Measurements from ENCODE around the gene RGS17. TPM values are rescaled to one million over a fixed set of nuclear protein-coding genes. Genes with fewer than 3 reads are reported as not detected.

The RGS17 gene
- total and polyA plus RNA-seq, 10 of the 15 experiments (the other 5 are each of a cell fraction or from before 2014, with no cell fraction given), result 0.06 to 0.29 (median 0.14) TPM; not detected in 4

DNA sequence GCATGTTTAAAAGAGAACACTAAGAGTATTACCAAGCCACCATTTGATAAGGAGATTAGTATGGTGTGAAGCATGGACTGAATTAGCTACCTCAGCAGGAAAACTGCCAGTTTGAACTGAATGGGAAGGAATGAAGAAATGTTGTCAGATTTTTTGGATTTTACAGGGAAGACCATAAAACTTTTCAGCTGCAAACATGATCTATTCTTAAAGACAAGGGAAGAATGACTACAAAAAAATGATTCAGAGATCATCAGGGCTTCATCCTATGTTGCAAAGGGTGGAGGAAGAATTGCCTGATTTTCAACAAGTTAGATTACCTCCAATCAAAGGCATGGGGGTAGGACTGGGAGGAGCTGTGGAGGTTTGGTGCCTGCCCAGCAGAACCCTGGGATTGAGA lies 79.3 kb downstream of the RGS17 start:
- H3K9ac ChIP-seq (ENCODE audit: control insufficient read depth, insufficient read depth, low read length), result no peak overlapping the region
- CTCF ChIA-PET, result interaction anchor here (0.8 kb wide), 1 partner anchor 12 kb away, joined by 3 read pairs; no protein-coding TSS in a partner anchor
- H3K36me3 ChIP-seq (ENCODE audit: control insufficient read depth in 2 of 2, insufficient read depth in 2 of 2, low read length in 1 of 2), result no peaks in the 10 kb centered on the region
- no peaks in the 10 kb centered on the region; a peak in 1 of 4 replicates for H3K27me3 ChIP-seq (replicated peaks in 1 of 2; ENCODE audit: control insufficient read depth in 2 of 2, insufficient read depth in 2 of 2, low read length in 1 of 2)
- ATAC-seq (no peak), DNase-seq (ENCODE audit: low read depth, low spot score) (no peak), FAIRE-seq (no peak)
- no peaks in the 10 kb centered on the region for H3K79me2 ChIP-seq (ENCODE audit: control insufficient read depth, insufficient read depth, low read length)
- RAD21 ChIA-PET (ENCODE audit: unreplicated experiment), result no interaction called here
- no peaks in the 10 kb centered on the region for H3K9me3 ChIP-seq (replicated peaks; ENCODE audit: control insufficient read depth, insufficient read depth, low read length)
- SMC1A ChIA-PET (ENCODE audit: uncharacterized antibody, unreplicated experiment), result interaction anchor here (1.7 kb wide), 1 partner anchor 10 kb away, joined by 4 read pairs; no protein-coding TSS in a partner anchor
- in situ Hi-C loops (cut with MboI) (loop anchor here (10.0 kb wide), 1 partner anchor 263 kb away; no protein-coding TSS in a partner anchor), intact Hi-C loops (cut with micrococcal nuclease; ENCODE audit: unreplicated experiment) (no loop called here)
- POLR2A ChIA-PET, result no interaction called here
- no TSS peak for BruUV-seq (replicated peaks)
- H2AFZ ChIP-seq (ENCODE audit: control insufficient read depth, low read depth, low read length), result no peak overlapping the region
- no peak overlapping the region for H3K4me2 ChIP-seq (ENCODE audit: control insufficient read depth, insufficient read depth)
- TF ChIP-seq SIX5 (IDR thresholded peaks at IDR 0.05; ENCODE audit: low read depth, low read length, severe bottlenecking), result no peak
- TF ChIP-seq BHLHE40 (IDR thresholded peaks at IDR 0.05; ENCODE audit: borderline replicate concordance in 1 of 2, low read depth in 2 of 2, low read length in 1 of 2), result no peak
- no peaks in the 10 kb centered on the region for H4K20me1 ChIP-seq (ENCODE audit: control insufficient read depth, insufficient read depth)
- no peak overlapping the region for H3K4me3 ChIP-seq
- no peak overlapping the region for H3K27ac ChIP-seq (ENCODE audit: control insufficient read depth, insufficient read depth)
- no peaks in the 10 kb centered on the region for H3K4me1 ChIP-seq (ENCODE audit: control insufficient read depth, insufficient read depth, low read length)

- Histone ChIP-seq H3K27ac (ENCODE audit: control insufficient read depth, insufficient read depth) (no peak overlapping the region), H4K20me1 (ENCODE audit: control insufficient read depth, insufficient read depth) (no peaks in the 10 kb centered on the region), H3K9ac (ENCODE audit: control insufficient read depth, insufficient read depth, low read length) (no peak overlapping the region), H3K27me3 (replicated peaks in 1 of 2; ENCODE audit: control insufficient read depth in 2 of 2, insufficient read depth in 2 of 2, low read length in 1 of 2) (no peaks in the 10 kb centered on the region), H3K4me2 (ENCODE audit: control insufficient read depth, insufficient read depth) (no peak overlapping the region), H3K9me3 (replicated peaks; ENCODE audit: control insufficient read depth, insufficient read depth, low read length) (no peaks in the 10 kb centered on the region), H3K36me3 (ENCODE audit: control insufficient read depth in 2 of 2, insufficient read depth in 2 of 2, low read length in 1 of 2) (no peaks in the 10 kb centered on the region), H3K4me3 (no peak overlapping the region), H3K79me2 (ENCODE audit: control insufficient read depth, insufficient read depth, low read length) (no peaks in the 10 kb centered on the region), H2AFZ (ENCODE audit: control insufficient read depth, low read depth, low read length) (no peak overlapping the region), H3K4me1 (ENCODE audit: control insufficient read depth, insufficient read depth, low read length) (no peaks in the 10 kb centered on the region)
- ATAC-seq (no peak), FAIRE-seq (no peak), DNase-seq (ENCODE audit: low read depth, low spot score) (no peak)
- ChIA-PET RAD21 (ENCODE audit: unreplicated experiment) (no interaction called here), CTCF (no interaction called here), POLR2A (no interaction called here), SMC1A (ENCODE audit: uncharacterized antibody, unreplicated experiment) (no interaction called here)
- intact Hi-C loops (cut with micrococcal nuclease; ENCODE audit: unreplicated experiment), result no loop called here
- BruUV-seq (replicated peaks), result no TSS peak
- 90% methylated on average over 3 of the region's 3 CpGs for WGBS (ENCODE audit: insufficient coverage, insufficient replicate concordance, low lambda C conversion rate, missing lambda C conversion rate)
- in situ Hi-C loops (cut with MboI), result no loop called here
- TF ChIP-seq YY1 (IDR thresholded peaks at IDR 0.05; ENCODE audit: low read depth, low read length) (no peak), SRF (IDR thresholded peaks at IDR 0.05; ENCODE audit: low read depth in 2 of 2, low read length in 2 of 2) (no peak), JUND (IDR thresholded peaks at IDR 0.05; ENCODE audit: low read depth, low read length) (no peak), HDGF (IDR thresholded peaks at IDR 0.05) (no peak), IKZF2 (IDR thresholded peaks at IDR 0.05) (no peak), CBFB (IDR thresholded peaks at IDR 0.05; ENCODE audit: low read depth) (no peak), CTCF (IDR thresholded peaks at IDR 0.05 in 2 of 3, conservative IDR thresholded peaks at IDR 0.05 in 1 of 3; ENCODE audit: control insufficient read depth in 2 of 3, extremely low read depth in 1 of 3, insufficient read depth in 1 of 3, low read depth in 3 of 3, low read length in 3 of 3) (no peak), HDAC2 (IDR thresholded peaks at IDR 0.05) (no peak), EED (IDR thresholded peaks at IDR 0.05; ENCODE audit: low read depth) (no peak), POU2F2 (IDR thresholded peaks at IDR 0.05; ENCODE audit: borderline replicate concordance, low read depth, low read length) (no peak), RB1 (IDR thresholded peaks at IDR 0.05; ENCODE audit: borderline replicate concordance) (no peak), IRF4 (IDR thresholded peaks at IDR 0.05; ENCODE audit: low read depth, low read length) (no peak), JUNB (IDR thresholded peaks at IDR 0.05) (no peak), POLR2AphosphoS2 (IDR thresholded peaks at IDR 0.05; ENCODE audit: low read depth, low read length) (no peak), ASH2L (IDR thresholded peaks at IDR 0.05; ENCODE audit: borderline replicate concordance, low read depth) (no peak), ZNF384 (IDR thresholded peaks at IDR 0.05; ENCODE audit: borderline replicate concordance, low read depth, low read length) (no peak), BRCA1 (IDR thresholded peaks at IDR 0.05; ENCODE audit: low read depth, low read length) (no peak), CHD2 (IDR thresholded peaks at IDR 0.05; ENCODE audit: borderline replicate concordance, low read depth, low read length) (no peak)
Measured at GRCh38 chr6:153048631-153049030, 82.5 kb downstream of the RGS17 start.
